A673 (cell line): Measurements from ENCODE around the gene PTCH2.

Experiments used
- CTCF ChIP-seq: fragments of 300-800, 200-600 bp; sonication (generic); conservative IDR thresholded peaks from 2 replicates; pipeline ENCODE4 v1.5.1; 2017; ENCODE audit warnings: low read depth, mild to moderate bottlenecking, antibody characterized with exemption, low read length, moderate library complexity, mixed read lengths
- EZH2 ChIP-seq: fragments of 200-600 bp; sonication (generic); IDR thresholded peaks from 2 replicates; pipeline ENCODE4 v1.6.1; 2017; ENCODE audit warnings: borderline replicate concordance, low read depth, mild to moderate bottlenecking, mixed read lengths, antibody characterized with exemption, low read length; ENCODE audit not compliant: poor library complexity, severe bottlenecking

DNA sequence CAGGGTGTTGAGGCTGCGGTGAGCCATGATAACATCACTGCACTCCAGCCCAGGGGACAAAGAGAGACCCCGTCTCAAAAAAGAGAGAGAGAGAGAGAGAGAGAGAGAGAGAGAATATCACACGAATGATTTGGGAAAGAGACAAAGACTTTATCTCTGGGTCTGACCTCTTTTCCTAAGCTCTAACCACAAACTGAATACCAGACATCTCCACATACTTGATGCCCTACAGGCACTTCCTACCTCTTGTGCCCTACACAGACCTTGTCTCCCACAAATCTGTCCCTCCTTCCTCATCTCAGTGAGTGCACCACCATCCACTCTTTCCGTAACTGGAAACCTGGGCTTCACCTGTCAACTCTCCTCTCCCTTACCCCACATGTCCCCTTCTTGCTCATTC is 27.0 kb upstream of the PTCH2 start:
- TF ChIP-seq CTCF (no peak), EZH2 (no peak)
